Parathyroid adenoma (tissue), 2 donors: Measurements from ENCODE around the gene PNPLA6.
A peak's percentile ranks its signal among the peaks of the same experiment; 100 is the strongest.

Experiments
- H2AFZ ChIP-seq: fragments of 300-600 bp; sonication (generic); one replicate; pipeline ENCODE4 v1.7.0; 2017; ENCODE audit warnings: antibody characterized with exemption, mild to moderate bottlenecking
- H3K27ac ChIP-seq: fragments of 300-600 bp; sonication (generic); one replicate; pipeline ENCODE4 v1.7.0; 2017
- H3K27me3 ChIP-seq: fragments of 300-600 bp; sonication (generic); one replicate; pipeline ENCODE4 v1.7.0; 2017; ENCODE audit warnings: low read length; ENCODE audit not compliant: control insufficient read depth, insufficient read depth
- H3K36me3 ChIP-seq: fragments of 300-600 bp; sonication (generic); one replicate; pipeline ENCODE4 v1.7.0; 2017; ENCODE audit warnings: low read length; ENCODE audit not compliant: control insufficient read depth, insufficient read depth
- H3K4me1 ChIP-seq: fragments of 300-600 bp; sonication (generic); one replicate; pipeline ENCODE4 v1.7.0; 2017; ENCODE audit warnings: control low read depth
- H3K4me2 ChIP-seq: fragments of 300-600 bp; sonication (generic); one replicate; pipeline ENCODE4 v1.7.0; 2017; ENCODE audit warnings: low read length
- H3K4me3 ChIP-seq: fragments of 300-600 bp; sonication (generic); one replicate; pipeline ENCODE4 v1.7.0; 2017; ENCODE audit warnings: low read depth, low read length
- H3K79me2 ChIP-seq: fragments of 300-600 bp; sonication (generic); one replicate; pipeline ENCODE4 v1.7.0; 2017; ENCODE audit warnings: control low read depth
- H3K9ac ChIP-seq: fragments of 300-600 bp; sonication (generic); one replicate; pipeline ENCODE4 v1.7.0; 2017; ENCODE audit warnings: mild to moderate bottlenecking
- H3K9me3 ChIP-seq: fragments of 300-600 bp; sonication (generic); one replicate; pipeline ENCODE4 v1.7.0; 2017; ENCODE audit warnings: low read length; ENCODE audit not compliant: control insufficient read depth
- CTCF ChIP-seq: fragments of 300-600 bp; sonication (generic); IDR thresholded peaks from one replicate; pipeline ENCODE4 v1.7.0; 2017; ENCODE audit warnings: antibody characterized with exemption, mild to moderate bottlenecking
- donor health status: primary hyperparathyroidism.

The PNPLA6 gene

GRCh38 chr19:7550987-7551761 lies 15.7 kb downstream of the PNPLA6 start:
- no peak overlapping the region for H3K4me2 ChIP-seq
- H3K36me3 ChIP-seq = no peaks in the 10 kb centered on the region
- H3K9me3 ChIP-seq = no peaks in the 10 kb centered on the region
- H3K4me3 ChIP-seq = no peak overlapping the region
- no peak overlapping the region for H3K27ac ChIP-seq
- no peaks in the 10 kb centered on the region for H3K79me2 ChIP-seq
- no peaks in the 10 kb centered on the region for H3K27me3 ChIP-seq
- H3K4me1 ChIP-seq = peaks cover 2% of the 10 kb centered on the region
- no peak overlapping the region for H3K9ac ChIP-seq
- TF ChIP-seq CTCF = no peak
- H2AFZ ChIP-seq = peak overlapping the region; percentile 46

GRCh38 chr19:7552781-7553180 lies 17.3 kb downstream of the PNPLA6 start:
- Histone ChIP-seq H3K36me3 (no peaks in the 10 kb centered on the region), H3K4me3 (no peak overlapping the region), H3K27me3 (no peaks in the 10 kb centered on the region), H2AFZ (no peak overlapping the region), H3K4me2 (no peak overlapping the region), H3K79me2 (no peaks in the 10 kb centered on the region), H3K4me1 (peaks cover 2% of the 10 kb centered on the region), H3K9me3 (no peaks in the 10 kb centered on the region), H3K9ac (no peak overlapping the region), H3K27ac (no peak overlapping the region)
- TF ChIP-seq CTCF = no peak

GRCh38 chr19:7554565-7554964 lies 19.0 kb downstream of the PNPLA6 start:
- no peaks in the 10 kb centered on the region for H3K79me2 ChIP-seq
- H3K9me3 ChIP-seq = no peaks in the 10 kb centered on the region
- no peaks in the 10 kb centered on the region for H3K36me3 ChIP-seq
- no peak for TF ChIP-seq CTCF
- no peak overlapping the region for H3K27ac ChIP-seq
- no peak overlapping the region for H3K4me3 ChIP-seq
- no peak overlapping the region for H3K4me2 ChIP-seq
- H3K27me3 ChIP-seq = no peaks in the 10 kb centered on the region
- H2AFZ ChIP-seq = no peak overlapping the region
- no peak overlapping the region for H3K9ac ChIP-seq
- peaks cover 2% of the 10 kb centered on the region for H3K4me1 ChIP-seq

GRCh38 chr19:7554990-7555864 lies 19.7 kb downstream of the PNPLA6 start:
- Histone ChIP-seq H3K79me2 (no peaks in the 10 kb centered on the region), H3K27ac (no peak overlapping the region), H3K4me1 (peaks cover 2% of the 10 kb centered on the region), H3K9me3 (no peaks in the 10 kb centered on the region), H3K4me2 (no peak overlapping the region), H3K9ac (no peak overlapping the region), H3K27me3 (no peaks in the 10 kb centered on the region), H3K4me3 (no peak overlapping the region), H3K36me3 (no peaks in the 10 kb centered on the region), H2AFZ (no peak overlapping the region)
- TF ChIP-seq CTCF = no peak
